ENCODE data around the gene WWC2.
A peak's percentile ranks its signal among the peaks of the same experiment; 100 is the strongest.

The WWC2 gene

DNA sequence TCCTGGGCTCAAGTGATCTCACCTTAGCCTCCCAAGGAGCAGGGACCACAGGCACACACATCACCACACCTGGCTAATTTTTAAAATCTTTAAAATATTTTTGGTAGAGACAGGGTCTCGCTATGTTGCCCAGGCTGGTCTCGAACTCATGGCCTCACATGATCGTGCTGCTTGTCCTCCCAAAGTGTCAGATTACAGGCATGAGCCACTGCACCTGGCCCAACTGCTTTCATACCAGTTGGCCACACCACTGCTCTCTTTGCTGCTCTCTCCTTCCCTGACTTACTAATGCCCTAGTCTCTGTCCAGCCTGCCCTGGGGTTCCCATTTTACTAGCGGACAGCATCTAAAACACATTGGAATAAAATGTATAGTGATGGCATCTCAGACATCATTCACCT lies 153.9 kb downstream of the WWC2 start:
- intact Hi-C loops (cut with DNase I; ENCODE audit: low total_unique reads): no loop called here
- H3K4me3 ChIP-seq: no peak overlapping the region
- H3K36me3 ChIP-seq: peaks cover 0 to 47% (median 0%) of the 10 kb centered on the region in 3 donors
- H3K27ac ChIP-seq: no peak overlapping the region
- H3K9me3 ChIP-seq: no peaks in the 10 kb centered on the region
- H3K4me1 ChIP-seq: peaks cover 0 to 17% (median 2%) of the 10 kb centered on the region in 4 donors
- TF ChIP-seq, protein P1, sequence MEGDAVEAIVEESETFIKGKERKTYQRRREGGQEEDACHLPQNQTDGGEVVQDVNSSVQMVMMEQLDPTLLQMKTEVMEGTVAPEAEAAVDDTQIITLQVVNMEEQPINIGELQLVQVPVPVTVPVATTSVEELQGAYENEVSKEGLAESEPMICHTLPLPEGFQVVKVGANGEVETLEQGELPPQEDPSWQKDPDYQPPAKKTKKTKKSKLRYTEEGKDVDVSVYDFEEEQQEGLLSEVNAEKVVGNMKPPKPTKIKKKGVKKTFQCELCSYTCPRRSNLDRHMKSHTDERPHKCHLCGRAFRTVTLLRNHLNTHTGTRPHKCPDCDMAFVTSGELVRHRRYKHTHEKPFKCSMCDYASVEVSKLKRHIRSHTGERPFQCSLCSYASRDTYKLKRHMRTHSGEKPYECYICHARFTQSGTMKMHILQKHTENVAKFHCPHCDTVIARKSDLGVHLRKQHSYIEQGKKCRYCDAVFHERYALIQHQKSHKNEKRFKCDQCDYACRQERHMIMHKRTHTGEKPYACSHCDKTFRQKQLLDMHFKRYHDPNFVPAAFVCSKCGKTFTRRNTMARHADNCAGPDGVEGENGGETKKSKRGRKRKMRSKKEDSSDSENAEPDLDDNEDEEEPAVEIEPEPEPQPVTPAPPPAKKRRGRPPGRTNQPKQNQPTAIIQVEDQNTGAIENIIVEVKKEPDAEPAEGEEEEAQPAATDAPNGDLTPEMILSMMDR (IDR thresholded peaks at IDR 0.05): no peak
- H3K27me3 ChIP-seq: no peaks in the 10 kb centered on the region
- no peak for DNase-seq

DNA sequence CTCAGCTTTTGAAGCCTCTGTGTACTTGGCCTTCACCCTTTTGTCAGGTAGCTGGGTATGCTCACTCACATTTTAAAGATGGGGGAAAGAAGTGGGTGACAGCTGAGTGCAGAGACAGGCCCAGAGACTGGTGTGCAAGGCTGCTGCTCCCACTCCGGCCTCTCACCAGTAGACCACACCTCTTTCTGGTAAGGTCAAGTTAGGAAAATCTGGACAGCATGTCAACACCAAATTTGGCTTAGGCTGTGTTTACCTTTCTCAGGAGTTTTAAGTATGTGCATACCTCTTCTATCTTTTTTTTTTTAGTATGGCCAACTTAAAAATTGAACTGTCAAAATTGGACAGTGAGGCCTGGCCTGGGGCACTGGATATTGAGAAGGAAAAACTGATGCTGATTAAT lies 154.4 kb downstream of the WWC2 start:
- TF ChIP-seq, protein P1 (IDR thresholded peaks at IDR 0.05): no peak
- Histone ChIP-seq H3K36me3 (peaks cover 0 to 47% (median 0%) of the 10 kb centered on the region in 3 donors), H3K4me1 (peaks cover 0 to 17% (median 2%) of the 10 kb centered on the region in 4 donors), H3K27ac (no peak overlapping the region), H3K4me3 (no peak overlapping the region), H3K9me3 (no peaks in the 10 kb centered on the region), H3K27me3 (no peaks in the 10 kb centered on the region)
- intact Hi-C loops (cut with DNase I; ENCODE audit: low total_unique reads): no loop called here
- DNase-seq: no peak

DNA sequence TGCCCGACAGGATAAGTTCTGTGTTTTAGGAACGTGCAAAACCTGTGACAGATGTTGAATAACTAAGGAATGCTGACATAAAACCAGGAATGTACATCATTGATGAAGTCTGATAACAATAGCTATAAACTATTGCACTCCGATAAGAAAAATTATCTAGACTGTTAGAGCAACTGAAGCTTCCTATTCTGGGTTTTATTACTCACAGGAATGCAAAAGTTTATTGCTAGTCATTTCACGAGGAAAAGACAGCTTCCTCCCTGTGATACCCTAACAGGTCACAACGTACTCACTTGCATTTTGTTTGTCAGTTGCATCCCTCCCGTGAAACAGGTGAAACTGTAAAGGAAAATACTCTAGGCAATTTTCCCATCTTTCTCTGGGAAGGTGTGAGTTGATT lies 155.1 kb downstream of the WWC2 start:
- H3K27ac ChIP-seq: no peak overlapping the region
- DNase-seq: no peak
- no peaks in the 10 kb centered on the region for H3K9me3 ChIP-seq
- peaks cover 0 to 43% (median 0%) of the 10 kb centered on the region in 3 donors for H3K36me3 ChIP-seq
- H3K4me3 ChIP-seq: no peak overlapping the region
- TF ChIP-seq, protein P1 (IDR thresholded peaks at IDR 0.05): no peak
- H3K4me1 ChIP-seq: peaks cover 0 to 17% (median 2%) of the 10 kb centered on the region in 4 donors
- intact Hi-C loops (cut with DNase I; ENCODE audit: low total_unique reads): no loop called here
- H3K27me3 ChIP-seq: no peaks in the 10 kb centered on the region

DNA sequence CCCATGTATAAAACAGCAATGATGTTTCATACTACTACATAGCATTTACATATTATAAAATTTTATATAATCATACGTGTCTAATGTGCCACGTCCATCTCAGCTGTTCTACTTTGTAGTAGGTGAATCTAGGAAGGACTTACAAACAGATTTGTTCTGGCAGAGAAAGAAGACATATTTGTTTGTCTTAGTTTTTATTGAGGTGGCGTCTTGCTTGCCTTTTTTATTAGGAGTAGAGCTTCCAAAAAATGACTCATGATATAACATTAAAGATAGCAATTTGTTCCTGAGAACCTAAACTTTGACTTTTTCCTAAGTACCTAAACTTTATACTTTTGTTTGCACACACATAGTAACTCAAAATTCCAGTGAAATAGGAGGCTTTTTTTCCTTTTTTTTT lies 156.4 kb downstream of the WWC2 start:
- peak overlapping the region in 1 of 2 donors; percentile 33 for H3K27ac ChIP-seq
- peaks cover 0 to 17% (median 2%) of the 10 kb centered on the region in 4 donors for H3K4me1 ChIP-seq
- DNase-seq: no peak
- intact Hi-C loops (cut with DNase I; ENCODE audit: low total_unique reads): no loop called here
- no peaks in the 10 kb centered on the region for H3K27me3 ChIP-seq
- no peak overlapping the region for H3K4me3 ChIP-seq
- H3K36me3 ChIP-seq: peaks cover 0 to 44% (median 4%) of the 10 kb centered on the region in 3 donors
- no peaks in the 10 kb centered on the region for H3K9me3 ChIP-seq
- TF ChIP-seq, protein P1 (IDR thresholded peaks at IDR 0.05): no peak

DNA sequence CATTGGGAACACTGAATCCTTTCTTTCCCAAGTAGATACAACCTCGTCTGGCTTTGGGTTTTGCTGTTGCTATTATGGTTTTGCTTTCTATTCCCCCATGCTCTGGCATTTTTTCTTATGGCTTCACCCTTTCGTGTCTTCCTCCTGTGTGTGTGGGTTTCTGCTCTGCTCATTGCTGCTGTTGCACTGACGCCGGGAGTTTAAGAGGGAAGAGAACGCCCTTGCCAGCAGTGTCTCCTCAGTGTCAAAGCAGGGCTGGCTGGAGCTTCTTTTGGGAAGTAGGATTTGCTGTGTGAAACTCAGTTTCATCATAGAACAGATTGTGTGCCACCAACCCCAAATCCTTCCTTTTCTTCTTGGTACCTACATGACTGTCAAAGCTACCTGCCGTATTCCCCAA lies 157.3 kb downstream of the WWC2 start:
- peaks cover 0 to 17% (median 2%) of the 10 kb centered on the region in 4 donors for H3K4me1 ChIP-seq
- H3K36me3 ChIP-seq: peaks cover 6 to 44% (median 13%) of the 10 kb centered on the region in 3 donors
- H3K27me3 ChIP-seq: no peaks in the 10 kb centered on the region
- no peak for DNase-seq
- intact Hi-C loops (cut with DNase I; ENCODE audit: low total_unique reads): no loop called here
- TF ChIP-seq, protein P1 (IDR thresholded peaks at IDR 0.05): no peak
- H3K4me3 ChIP-seq: no peak overlapping the region
- H3K9me3 ChIP-seq: no peaks in the 10 kb centered on the region
- H3K27ac ChIP-seq: peak overlapping the region in 1 of 2 donors; percentile 33
